GM19099 (cell line): Measurements from ENCODE around the gene SFRP2.

Experiments used
- POLR2A ChIP-seq: IDR thresholded peaks from 3 replicates; pipeline ENCODE4 v1.6.1; 2011; ENCODE audit warnings: low read depth; ENCODE audit not compliant: insufficient read length; ENCODE audit errors: extremely low read depth

Gene SFRP2

DNA sequence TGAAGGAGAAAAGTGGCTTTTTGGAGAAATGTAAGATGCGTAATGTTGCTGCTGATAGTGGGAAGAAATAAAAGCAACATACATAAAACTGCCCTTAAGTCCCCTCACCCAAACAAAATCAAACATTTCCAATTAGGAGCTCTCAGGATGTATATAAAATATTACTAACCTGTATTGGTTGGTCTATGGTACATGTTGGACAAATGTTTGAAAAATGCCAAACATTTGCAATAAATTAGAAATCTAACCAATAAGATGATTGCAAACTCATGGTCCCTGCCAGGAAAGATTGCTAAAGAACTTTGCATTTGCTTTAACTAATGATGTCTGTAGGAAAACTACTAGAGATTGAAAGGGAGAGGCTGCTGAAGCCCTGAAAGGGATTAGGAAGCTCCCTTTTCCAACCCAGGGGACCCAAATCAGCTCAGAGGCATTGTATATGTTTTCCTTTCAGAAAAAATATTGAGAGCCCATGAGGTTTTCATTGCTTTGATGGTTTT, 1.8 kb downstream of the SFRP2 start:
- no peak for TF ChIP-seq POLR2A

DNA sequence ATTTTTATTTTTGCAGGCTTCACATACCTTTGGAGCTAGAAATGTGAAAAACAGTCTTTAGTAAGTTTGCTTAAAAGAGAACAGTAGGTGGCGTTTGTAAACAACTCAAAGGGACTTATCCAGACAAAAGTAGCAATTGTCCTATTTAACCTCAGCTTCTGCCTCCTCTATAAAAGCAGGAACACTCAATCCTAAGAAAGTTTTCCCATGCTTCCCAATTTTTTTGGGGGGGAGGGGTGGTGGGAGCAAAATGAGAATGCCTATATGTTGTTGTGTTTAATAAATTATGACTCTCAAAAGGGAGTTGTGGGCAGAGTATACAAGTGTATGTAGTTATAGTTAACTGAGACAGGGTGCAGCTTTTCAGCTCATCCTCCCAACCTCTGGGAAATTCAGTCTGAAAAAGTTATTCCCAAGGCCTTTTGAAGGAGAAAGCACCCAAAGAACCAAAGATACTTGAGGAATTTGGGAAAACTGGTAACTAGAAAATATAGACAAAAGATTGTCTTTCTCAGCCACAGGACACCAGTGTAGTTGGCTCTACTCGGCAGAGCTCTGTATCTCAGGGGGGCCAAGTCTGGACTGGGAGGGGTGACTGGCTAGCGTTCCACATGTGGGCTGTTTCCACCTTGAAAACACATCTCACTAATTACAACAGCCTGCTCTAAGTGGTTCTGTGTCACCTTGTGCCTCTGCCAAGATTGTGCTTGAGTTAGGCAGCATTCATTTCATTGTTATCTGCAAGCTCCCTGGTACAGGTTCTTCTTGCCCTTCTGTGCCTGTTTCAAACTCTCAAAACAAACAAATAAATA, 2.8 kb downstream of the SFRP2 start:
- no peak for TF ChIP-seq POLR2A

DNA sequence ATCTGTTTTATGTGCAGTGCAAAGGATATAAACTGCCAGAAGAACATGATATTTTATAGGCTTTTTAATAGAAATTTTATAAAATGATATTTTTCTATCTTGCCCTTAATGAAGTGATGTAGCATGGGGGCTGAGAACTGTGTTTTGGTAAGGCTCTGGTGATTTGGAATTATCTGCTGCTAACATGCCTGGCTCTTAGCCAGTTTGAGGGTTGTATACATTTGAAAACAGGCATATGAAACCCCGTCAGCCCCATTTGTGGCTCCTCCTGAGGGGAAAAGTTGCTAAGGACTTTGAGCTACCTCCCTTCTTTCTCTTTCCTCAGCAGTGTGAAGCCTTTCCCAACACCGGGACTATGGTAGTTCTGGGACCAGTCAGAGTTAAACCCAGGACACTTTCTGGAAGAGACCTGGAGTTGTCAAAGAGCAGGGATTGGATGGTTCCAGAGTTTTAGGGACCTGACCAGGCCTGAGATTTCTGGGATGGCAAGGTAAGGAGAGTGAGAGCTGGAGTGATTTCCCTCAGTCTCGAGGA, 4.7 kb downstream of the SFRP2 start:
- no peak for TF ChIP-seq POLR2A

DNA sequence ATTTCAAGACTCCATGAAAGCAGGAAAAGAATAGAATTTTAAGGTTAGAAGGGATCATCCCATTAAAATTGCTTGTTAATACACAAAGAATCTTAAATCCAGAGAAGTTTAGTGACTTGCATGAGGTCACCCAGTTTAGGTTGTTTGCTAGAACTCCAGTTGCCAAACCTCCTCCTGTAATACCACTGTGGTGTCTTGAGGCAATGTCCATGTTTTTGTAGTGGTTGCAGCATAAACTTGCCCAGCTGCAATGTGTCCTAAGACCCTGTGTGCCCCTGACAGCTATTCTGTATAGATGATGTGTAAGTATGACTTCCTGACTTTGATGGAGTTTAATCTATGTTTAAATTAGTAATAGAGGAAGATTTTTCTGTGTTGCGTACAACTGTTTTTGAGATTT, 6.3 kb downstream of the SFRP2 start:
- TF ChIP-seq POLR2A, result no peak

DNA sequence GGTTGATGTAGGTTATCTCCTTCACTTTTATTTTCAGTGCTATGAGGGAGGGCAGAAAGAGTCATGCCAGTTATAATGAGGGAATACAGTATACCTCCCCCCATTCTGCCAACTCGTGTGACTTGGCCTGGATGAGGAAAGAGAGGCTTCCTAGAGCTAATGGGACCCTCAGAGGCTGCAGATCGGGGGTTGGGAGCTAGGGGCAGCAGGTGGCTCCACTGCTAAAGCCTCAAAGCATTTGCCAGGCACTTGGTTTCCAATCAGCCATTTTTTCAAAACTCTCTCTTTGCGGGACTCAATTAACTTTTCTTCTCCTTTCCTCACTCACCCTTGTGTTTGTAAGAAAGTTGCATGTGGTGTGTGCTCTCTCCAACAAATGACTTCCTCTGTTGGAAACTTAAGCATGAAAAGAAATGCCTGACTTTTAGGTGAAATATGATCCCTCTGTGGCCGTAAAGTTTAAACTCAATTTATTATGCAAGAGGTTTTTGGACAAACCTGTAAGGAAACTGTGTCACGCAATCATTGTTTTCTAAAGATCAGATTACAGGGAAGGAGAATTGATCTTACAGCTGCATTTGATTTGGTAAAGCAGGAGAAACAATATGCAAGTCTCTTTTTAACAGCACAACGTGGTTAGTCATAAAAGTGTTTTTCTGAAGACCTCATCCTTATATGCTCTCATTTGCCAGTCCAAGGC, 7.0 kb downstream of the SFRP2 start:
- no peak for TF ChIP-seq POLR2A

DNA sequence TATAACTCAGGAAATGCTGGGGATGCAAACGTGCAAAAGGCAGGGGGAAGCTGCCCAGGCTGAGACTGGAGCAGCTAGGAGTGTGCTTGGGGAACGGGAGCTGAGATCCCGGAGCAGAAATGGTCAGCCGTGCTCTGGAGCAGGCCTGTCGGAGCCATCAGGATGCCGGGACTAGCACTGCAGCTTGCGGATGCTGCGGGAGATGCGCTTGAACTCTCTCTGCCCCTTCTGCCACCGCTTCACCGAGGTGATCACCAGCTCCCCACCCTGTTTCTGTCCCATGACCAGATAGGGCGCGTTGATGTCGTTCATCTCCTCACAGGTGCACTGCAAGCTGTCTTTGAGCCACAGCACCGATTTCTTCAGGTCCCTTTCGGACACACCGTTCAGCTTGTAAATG, 7.6 kb downstream of the SFRP2 start:
- TF ChIP-seq POLR2A, result no peak

DNA sequence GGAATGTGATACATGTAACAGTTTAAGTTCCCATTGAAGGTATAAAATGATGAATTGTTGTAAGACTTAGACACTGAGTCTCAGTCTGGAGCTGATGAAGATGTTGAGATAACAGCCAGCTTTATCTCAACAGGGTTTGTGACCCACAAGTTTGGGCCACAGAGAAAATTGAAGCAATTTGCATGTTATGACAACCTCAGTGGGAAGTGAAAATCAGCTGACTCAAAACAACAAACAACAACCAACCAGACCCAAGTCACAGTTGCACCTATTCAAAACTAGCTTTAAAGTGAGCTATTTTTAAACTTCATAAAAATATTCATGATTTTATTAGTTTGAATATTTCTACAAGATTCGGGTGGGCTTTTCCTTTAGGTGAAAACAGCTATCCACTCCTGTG, 8.0 kb downstream of the SFRP2 start:
- no peak for TF ChIP-seq POLR2A

DNA sequence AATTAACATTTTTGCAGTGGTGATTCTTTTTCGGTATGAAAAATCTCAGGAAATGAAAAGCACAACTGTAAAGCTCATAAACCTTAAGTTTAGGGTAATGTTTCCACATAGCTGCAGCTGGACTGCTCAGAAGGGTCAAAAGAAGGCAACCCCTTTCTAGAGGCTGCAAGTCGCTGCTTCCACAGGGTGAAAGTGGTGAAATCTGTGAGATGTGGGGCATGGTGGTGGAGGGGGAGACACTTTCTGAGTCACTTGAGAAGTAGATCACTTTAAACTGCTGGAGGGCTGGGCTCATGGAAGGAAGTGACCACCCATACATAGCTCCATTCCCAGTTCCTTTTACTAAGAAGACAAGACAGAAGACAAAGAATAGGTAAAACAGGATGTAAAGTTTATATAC, 8.7 kb downstream of the SFRP2 start:
- TF ChIP-seq POLR2A, result no peak

DNA sequence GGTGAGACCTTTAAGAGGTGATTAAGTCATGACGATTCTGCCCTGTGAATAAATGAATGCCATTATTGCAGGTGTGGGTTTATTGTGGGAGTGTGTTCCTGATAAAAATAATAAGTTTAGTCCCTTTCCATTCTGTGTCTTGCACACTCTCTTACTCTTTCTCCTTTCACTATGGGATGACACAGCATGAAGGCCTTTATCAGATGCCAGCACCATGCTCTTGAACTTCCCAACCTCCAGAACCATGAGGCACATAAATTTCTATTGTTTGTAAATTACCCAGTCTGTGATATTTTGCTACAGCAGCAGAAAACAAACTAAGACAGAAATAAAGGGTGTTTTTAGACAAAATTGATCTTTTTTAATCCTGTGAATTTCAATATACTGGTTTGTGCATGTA, 10.5 kb downstream of the SFRP2 start:
- TF ChIP-seq POLR2A, result no peak

DNA sequence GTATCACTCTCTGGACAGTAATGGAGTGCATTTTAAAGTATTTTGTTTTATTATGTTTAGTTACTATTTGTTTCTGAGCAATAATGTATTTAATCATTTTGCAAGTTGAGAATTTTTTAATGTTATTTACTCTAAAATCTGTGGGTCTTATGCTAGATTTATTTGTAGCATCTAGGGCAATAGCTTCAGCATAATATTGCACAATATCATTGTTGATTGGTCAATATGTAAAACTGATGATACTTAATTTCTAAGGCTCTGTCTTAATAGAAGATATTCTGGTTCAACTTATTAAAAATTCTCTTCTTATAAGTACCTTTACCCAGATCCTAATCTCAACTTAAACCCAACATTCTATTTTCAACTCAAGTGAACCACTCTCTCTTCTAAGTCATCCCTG, 11.5 kb downstream of the SFRP2 start:
- no peak for TF ChIP-seq POLR2A

DNA sequence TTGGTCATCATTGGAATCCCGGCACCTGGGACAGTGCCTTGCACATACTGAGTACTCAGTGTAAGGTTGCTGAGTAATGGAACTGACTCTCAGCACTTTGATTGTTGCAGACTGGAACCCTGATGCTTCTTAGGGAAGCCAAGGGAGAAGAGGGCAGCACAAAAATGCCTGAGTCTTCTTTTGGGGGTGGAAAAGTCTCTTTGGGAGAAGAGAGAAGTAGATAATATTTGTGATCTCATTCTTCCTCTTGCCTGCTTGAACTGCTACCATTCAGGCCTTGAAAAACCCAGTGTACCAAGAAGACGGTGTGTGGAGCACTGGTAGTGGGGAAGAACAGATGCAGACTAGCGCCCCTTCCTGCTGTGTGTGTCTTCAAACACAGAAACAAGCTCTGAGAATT, 12.3 kb downstream of the SFRP2 start:
- TF ChIP-seq POLR2A, result no peak

DNA sequence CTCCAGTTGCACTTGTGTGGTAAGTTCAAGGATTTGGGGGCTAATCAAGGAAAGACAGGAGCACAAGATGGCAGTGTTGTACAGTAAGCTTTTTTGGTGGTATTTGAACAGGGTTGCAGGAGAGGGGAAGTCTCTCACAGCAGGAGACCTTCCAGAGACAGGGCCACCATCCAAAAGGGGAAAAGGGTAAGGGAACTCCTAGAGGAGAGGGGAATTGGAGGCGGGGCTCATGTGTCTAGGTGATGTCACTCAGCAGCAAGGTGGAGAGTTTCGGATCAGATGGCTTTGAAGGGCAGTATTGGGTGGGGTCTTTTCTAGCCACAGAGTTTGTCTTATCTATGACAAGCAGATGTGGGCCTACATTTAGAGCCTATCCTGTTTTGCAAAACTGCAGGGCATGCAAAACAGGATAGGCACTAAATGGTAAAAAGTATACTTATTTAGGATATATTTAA, 15.6 kb downstream of the SFRP2 start:
- no peak for TF ChIP-seq POLR2A

DNA sequence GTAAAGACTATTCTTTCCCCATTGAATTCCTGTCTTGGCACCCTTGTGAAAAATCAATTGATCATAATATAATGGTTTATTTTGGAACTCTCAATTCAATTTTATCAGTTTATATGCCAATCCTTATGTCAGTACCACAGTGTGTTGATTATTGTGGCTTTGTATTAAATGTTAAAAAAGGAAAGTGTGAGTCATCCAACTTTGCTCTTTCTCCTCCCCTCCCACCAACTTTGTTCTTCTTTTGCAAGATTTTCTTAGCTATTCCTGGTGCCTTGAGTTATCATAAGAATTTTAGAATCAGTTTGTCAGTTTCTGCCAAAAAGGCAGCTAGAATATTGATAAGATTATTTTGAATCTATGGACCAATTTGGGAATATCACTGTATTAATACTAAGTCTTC, 17.8 kb downstream of the SFRP2 start:
- TF ChIP-seq POLR2A, result no peak

DNA sequence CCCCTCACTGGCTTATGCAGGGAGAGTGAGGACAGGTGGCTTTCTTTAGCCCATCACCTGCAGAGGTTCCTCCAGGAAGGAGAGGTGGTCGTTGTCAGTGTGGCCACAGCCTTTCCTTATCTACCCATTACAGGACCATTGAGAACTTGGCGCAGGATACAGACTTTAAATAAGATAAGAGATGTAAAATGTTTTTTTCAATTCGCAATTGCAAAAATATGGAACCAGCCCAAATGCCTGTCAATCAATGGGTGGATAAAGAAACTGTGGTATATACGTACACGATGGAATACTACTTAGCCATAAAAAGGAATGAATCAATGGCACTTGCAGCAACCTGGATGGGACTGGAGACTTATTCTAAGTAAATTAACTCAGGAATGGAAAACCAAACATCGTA, 22.1 kb downstream of the SFRP2 start:
- no peak for TF ChIP-seq POLR2A

DNA sequence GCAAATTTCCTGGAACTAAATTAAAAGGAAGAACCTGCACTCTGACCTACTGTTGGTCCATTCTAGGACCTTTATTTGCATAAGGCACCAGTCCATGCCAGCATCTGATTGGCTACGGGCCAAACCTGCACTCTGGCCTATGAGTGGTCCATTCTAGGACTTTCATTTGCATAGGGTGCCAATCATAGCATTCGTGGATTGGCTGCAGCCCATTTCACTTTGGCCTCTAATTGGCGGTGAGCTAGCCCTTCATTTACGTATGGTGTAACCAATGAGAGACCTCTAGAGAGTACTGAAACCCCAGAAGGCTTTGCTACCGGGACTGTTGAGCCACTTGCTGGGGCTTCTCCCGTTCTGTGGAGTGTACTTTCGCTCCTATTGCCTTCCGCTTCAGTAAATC, 23.0 kb downstream of the SFRP2 start:
- TF ChIP-seq POLR2A, result no peak
